Upper lobe of left lung (tissue), 6 donors: ENCODE data around the gene RETSAT. TPM values are rescaled to one million over a fixed set of nuclear protein-coding genes. Genes with fewer than 3 reads are reported as not detected.
"Not testable (repeated sequence)": the region's sequence is repeated elsewhere in the genome, so short reads cannot be mapped to it uniquely, and the experiment has no call there.

Source experiments
- ATAC-seq, 2 donors: fragments of 200-7000 bp; cut with Tn5 transposase; one replicate each; pipeline ENCODE4 v1.9.1; 2022; ENCODE audit warnings: mild to moderate bottlenecking in 2 of 2, moderate library complexity in 2 of 2; ENCODE audit not compliant: low FRiP score in 2 of 2
- DNase-seq, 2 donors: peaks; one replicate each; pipeline ENCODE4 v3.0.0-alpha.2; 2019 to 2020
- H3K27ac ChIP-seq, 4 donors: fragments of 200-600 bp; sonication (generic); one replicate each; pipeline ENCODE4 v1.5.1; 2016 to 2019
- H3K27me3 ChIP-seq, 4 donors: fragments of 200-600 bp; sonication (generic); one replicate each; pipeline ENCODE4 v1.5.1; 2017 to 2019
- H3K36me3 ChIP-seq, 4 donors: fragments of 200-600 bp; sonication (generic); one replicate each; pipeline ENCODE4 v1.5.1; 2016 to 2019
- H3K4me1 ChIP-seq, 4 donors: fragments of 200-600 bp; sonication (generic); one replicate each; pipeline ENCODE4 v1.5.1; 2018 to 2019
- H3K4me3 ChIP-seq, 4 donors: fragments of 200-600 bp; sonication (generic); one replicate each; pipeline ENCODE4 v1.5.1; 2017 to 2019; ENCODE audit warnings: mild to moderate bottlenecking in 2 of 4, moderate library complexity in 1 of 4
- H3K9me3 ChIP-seq, 4 donors: fragments of 200-600 bp; sonication (generic); one replicate each; pipeline ENCODE4 v1.5.1; 2018 to 2019
- CTCF ChIP-seq, 6 experiments: fragments of 450-650 bp in 4 of 6; fragments of 200-600 bp in 2 of 6; sonication (generic) in 2 of 6; IDR thresholded peaks; one replicate each; pipeline ENCODE4 v1.5.1; 2016 to 2019; ENCODE audit warnings: antibody characterized with exemption in 6 of 6
- EP300 ChIP-seq, 4 donors: sonication (generic); formaldehyde crosslinking; IDR thresholded peaks; one replicate each; pipeline ENCODE4 v1.5.1; 2017; ENCODE audit warnings: antibody characterized with exemption in 4 of 4, control low read depth in 2 of 4
- POLR2A ChIP-seq, 4 donors: fragments of 450-650 bp; IDR thresholded peaks; one replicate each; pipeline ENCODE4 v1.5.1; 2016 to 2017; ENCODE audit warnings: antibody characterized with exemption in 4 of 4, mild to moderate bottlenecking in 2 of 4
- POLR2AphosphoS5 ChIP-seq, 2 donors: sonication (generic); formaldehyde crosslinking; IDR thresholded peaks; one replicate each; pipeline ENCODE4 v1.5.1; 2017; ENCODE audit warnings: antibody characterized with exemption in 2 of 2
- WGBS, 2 donors: methylation state at CpG; one replicate each; pipeline ENCODE4 v1.1.5; 2017 to 2018; 5-methylcytosine and 5-hydroxymethylcytosine counted together
- total RNA-seq, 6 donors: library from RNA; depleted of rRNA in 4 of 6; stranded (reverse); fragments of >200 nt in 4 of 6; gene quantifications; one replicate each; pipeline versions ENCODE4 v1.1.0 to v1.2.1, GENCODE V29; 2016 to 2021
- donor health status: DM: no; HTN: no; CAD: no; lungs with moderate emphysema.
- donor health status: DM: no; HTN: yes; CAD: no; lungs with severe emphysema.

The RETSAT gene
- total RNA-seq, 6 donors from 2014 or later, result 36.7 to 81.5 (median 57.9) TPM

GRCh38 chr2:85325466-85325811 lies 28.9 kb downstream of the RETSAT start:
- Histone ChIP-seq H3K27ac (peak overlapping the region in 3 of 4 donors; percentile 96 to 99 (median 97)), H3K27me3 (no peaks in the 10 kb centered on the region), H3K4me1 (peaks cover 54 to 66% (median 56%) of the 10 kb centered on the region in 4 donors), H3K9me3 (no peaks in the 10 kb centered on the region), H3K36me3 (peaks cover 5 to 45% (median 38%) of the 10 kb centered on the region in 4 donors), H3K4me3 (peak overlapping the region in 3 of 4 donors; percentile 69 to 81 (median 75))
- no peak for DNase-seq
- 54 to 55% methylated on average over 9 of the region's 9 CpGs for WGBS, 2 donors
- no peak for ATAC-seq
- no peak for TF ChIP-seq POLR2AphosphoS5 (IDR thresholded peaks at IDR 0.05)
- TF ChIP-seq POLR2A (IDR thresholded peaks at IDR 0.05), result no peak
- no peak for TF ChIP-seq EP300 (IDR thresholded peaks at IDR 0.05)
- TF ChIP-seq CTCF (IDR thresholded peaks at IDR 0.05), result no peak

- H3K36me3 ChIP-seq, result peaks cover 5 to 51% (median 43%) of the 10 kb centered on the region in 4 donors
- TF ChIP-seq POLR2AphosphoS5 (IDR thresholded peaks at IDR 0.05) (no peak), POLR2A (IDR thresholded peaks at IDR 0.05) (no peak), EP300 (IDR thresholded peaks at IDR 0.05) (no peak), CTCF (IDR thresholded peaks at IDR 0.05) (no peak)
- DNase-seq (no peak), ATAC-seq (no peak)
- H3K4me3 ChIP-seq, result peak overlapping the region in 3 of 4 donors; percentile 69 to 81 (median 75)
- WGBS, 2 donors, result 44 to 49% methylated on average over 10 of the region's 10 CpGs
- H3K4me1 ChIP-seq, result peaks cover 59 to 72% (median 60%) of the 10 kb centered on the region in 4 donors
- H3K9me3 ChIP-seq, result no peaks in the 10 kb centered on the region
- H3K27me3 ChIP-seq, result no peaks in the 10 kb centered on the region
- H3K27ac ChIP-seq, result peak overlapping the region; percentile 4 to 99 (median 96)
Measured at GRCh38 chr2:85324639-85325465, 29.5 kb downstream of the RETSAT start.

GRCh38 chr2:85323988-85324367 lies 30.4 kb downstream of the RETSAT start:
- peaks cover 5 to 57% (median 49%) of the 10 kb centered on the region in 4 donors for H3K36me3 ChIP-seq
- peak overlapping the region in 1 of 4 donors; percentile 96 for H3K27ac ChIP-seq
- 90 to 95% methylated on average over 10 to 11 of the region's 11 CpGs for WGBS, 2 donors
- H3K4me3 ChIP-seq, result peak overlapping the region in 1 of 4 donors; percentile 69
- peaks cover 62 to 79% (median 66%) of the 10 kb centered on the region in 4 donors for H3K4me1 ChIP-seq
- H3K9me3 ChIP-seq, ATAC-seq, DNase-seq, H3K27me3 ChIP-seq: not testable (repeated sequence)

- peaks cover 62 to 76% (median 71%) of the 10 kb centered on the region in 4 donors for H3K4me1 ChIP-seq
- whole genome bisulfite sequencing, 2 donors, result 59 to 68% methylated on average over 9 of the region's 9 CpGs
- H3K36me3 ChIP-seq, result peaks cover 5 to 60% (median 49%) of the 10 kb centered on the region in 4 donors
Measured at GRCh38 chr2:85323351-85323987, 30.9 kb downstream of the RETSAT start.

More at GRCh38 chr2:85323351-85323987, 30.9 kb downstream of the RETSAT start:
- DNase-seq, result no peak
- no peak overlapping the region for H3K4me3 ChIP-seq
- ATAC-seq, result no peak
- no peaks in the 10 kb centered on the region for H3K9me3 ChIP-seq
- peak overlapping the region in 1 of 4 donors; percentile 96 for H3K27ac ChIP-seq
- no peak for TF ChIP-seq CTCF (IDR thresholded peaks at IDR 0.05)
- no peak for TF ChIP-seq POLR2A (IDR thresholded peaks at IDR 0.05)
- no peak for TF ChIP-seq EP300 (IDR thresholded peaks at IDR 0.05)
- TF ChIP-seq POLR2AphosphoS5 (IDR thresholded peaks at IDR 0.05), result no peak
- no peaks in the 10 kb centered on the region for H3K27me3 ChIP-seq
